ENCODE data around the gene SLC5A12. TPM values are rescaled to one million over a fixed set of nuclear protein-coding genes. Genes with fewer than 3 reads are reported as not detected.
A peak's percentile ranks its signal among the peaks of the same experiment; 100 is the strongest.

SLC5A12 gene
- total RNA-seq, 6 experiments from 2014 or later: 0.20 to 1.2 (median 0.27) TPM; not detected in 2

GRCh38 chr11:26698224-26698623, 23.6 kb downstream of the SLC5A12 start:
- no peak overlapping the region for H3K27ac ChIP-seq
- TF ChIP-seq POLR2A (IDR thresholded peaks at IDR 0.05) (no peak), CTCF (IDR thresholded peaks at IDR 0.05) (no peak)
- no peaks in the 10 kb centered on the region for H3K27me3 ChIP-seq
- no peaks in the 10 kb centered on the region for H3K4me1 ChIP-seq
- WGBS (ENCODE audit: insufficient coverage, low coverage, low lambda C conversion rate, missing lambda C conversion rate): 42% methylated on average over 2 of the region's 2 CpGs
- intact Hi-C loops (cut with DNase I): no loop called here
- H3K4me3 ChIP-seq: no peak overlapping the region
- DNase-seq (peak in 1 of 3 donors; percentile 47), ATAC-seq (peak; percentile 33 to 76 (median 62))
- no peaks in the 10 kb centered on the region for H3K36me3 ChIP-seq
- no peaks in the 10 kb centered on the region for H3K9me3 ChIP-seq

- Histone ChIP-seq H3K4me3 (no peak overlapping the region), H3K4me1 (no peaks in the 10 kb centered on the region), H3K27ac (no peak overlapping the region), H3K36me3 (no peaks in the 10 kb centered on the region), H3K27me3 (no peaks in the 10 kb centered on the region), H3K9me3 (no peaks in the 10 kb centered on the region)
- intact Hi-C loops (cut with DNase I): no loop called here
- WGBS (ENCODE audit: insufficient coverage, low coverage, low lambda C conversion rate, missing lambda C conversion rate): 67% methylated on average over 3 of the region's 3 CpGs
- no peak for TF ChIP-seq POLR2A (IDR thresholded peaks at IDR 0.05)
- TF ChIP-seq CTCF (IDR thresholded peaks at IDR 0.05): no peak
- ATAC-seq: no peak
- no peak for DNase-seq
Measured at GRCh38 chr11:26696330-26696729, 25.5 kb downstream of the SLC5A12 start.

GRCh38 chr11:26688701-26689100, 33.2 kb downstream of the SLC5A12 start:
- 71% methylated on average over 4 of the region's 4 CpGs for WGBS (ENCODE audit: insufficient coverage, low coverage, low lambda C conversion rate, missing lambda C conversion rate)
- ATAC-seq: no peak
- no peak for DNase-seq
- Histone ChIP-seq H3K27me3 (no peaks in the 10 kb centered on the region), H3K4me1 (no peaks in the 10 kb centered on the region), H3K9me3 (no peaks in the 10 kb centered on the region), H3K36me3 (no peaks in the 10 kb centered on the region), H3K27ac (no peak overlapping the region), H3K4me3 (no peak overlapping the region)
- no peak for TF ChIP-seq CTCF (IDR thresholded peaks at IDR 0.05)
- TF ChIP-seq POLR2A (IDR thresholded peaks at IDR 0.05): no peak
- intact Hi-C loops (cut with DNase I): no loop called here

- Histone ChIP-seq H3K4me3 (no peak overlapping the region), H3K9me3 (no peaks in the 10 kb centered on the region), H3K36me3 (no peaks in the 10 kb centered on the region), H3K27me3 (no peaks in the 10 kb centered on the region), H3K4me1 (no peaks in the 10 kb centered on the region), H3K27ac (no peak overlapping the region)
- no peak for TF ChIP-seq CTCF (IDR thresholded peaks at IDR 0.05)
- TF ChIP-seq POLR2A (IDR thresholded peaks at IDR 0.05): no peak
- WGBS (ENCODE audit: insufficient coverage, low coverage, low lambda C conversion rate, missing lambda C conversion rate): 89% methylated on average over 1 of the region's 1 CpG
- intact Hi-C loops (cut with DNase I): no loop called here
- DNase-seq: no peak
- ATAC-seq: no peak
Measured at GRCh38 chr11:26687351-26687750, 34.5 kb downstream of the SLC5A12 start.

- TF ChIP-seq CTCF (IDR thresholded peaks at IDR 0.05) (no peak), POLR2A (IDR thresholded peaks at IDR 0.05) (no peak)
- Histone ChIP-seq H3K27me3 (no peaks in the 10 kb centered on the region), H3K36me3 (no peaks in the 10 kb centered on the region), H3K27ac (no peak overlapping the region), H3K9me3 (no peaks in the 10 kb centered on the region), H3K4me3 (no peak overlapping the region), H3K4me1 (no peaks in the 10 kb centered on the region)
- DNase-seq (no peak), ATAC-seq (no peak)
- intact Hi-C loops (cut with DNase I): no loop called here
Measured at GRCh38 chr11:26677566-26677965, 44.3 kb downstream of the SLC5A12 start.
